Thyroid gland (tissue), 4 donors: ENCODE measurements around the gene RELB. TPM values are rescaled to one million over a fixed set of nuclear protein-coding genes. Genes with fewer than 3 reads are reported as not detected.
"Not testable (repeated sequence)": the region's sequence is repeated elsewhere in the genome, so short reads cannot be mapped to it uniquely, and the experiment has no call there.

ENCODE experiments used
- DNase-seq, 2 donors: peaks; one replicate each; pipeline ENCODE4 v3.0.0-alpha.2; 2019
- H3K27ac ChIP-seq, 3 donors: fragments of 200-600 bp; sonication (generic); 1 replicate in 2 of 3; 2 replicates in 1 of 3; pipeline ENCODE4 v1.5.1; 2016 to 2019; ENCODE audit warnings: mild to moderate bottlenecking in 1 of 3, moderate library complexity in 1 of 3
- H3K27me3 ChIP-seq: fragments of 200-600 bp; sonication (generic); one replicate; pipeline ENCODE4 v1.5.1; 2019
- H3K36me3 ChIP-seq, 2 donors: fragments of 200-600 bp; sonication (generic); one replicate each; pipeline ENCODE4 v1.5.1; 2016 to 2019
- H3K4me1 ChIP-seq, 2 donors: fragments of 200-600 bp; sonication (generic); one replicate each; pipeline ENCODE4 v1.5.1; 2017 to 2019
- H3K4me3 ChIP-seq, 3 donors: fragments of 200-600 bp; sonication (generic); replicated peaks in 1 of 3; 1 replicate in 2 of 3; 2 replicates in 1 of 3; pipeline ENCODE4 v1.5.1; 2016; ENCODE audit warnings: mild to moderate bottlenecking in 1 of 3
- H3K9me3 ChIP-seq: fragments of 200-600 bp; sonication (generic); one replicate; pipeline ENCODE4 v1.5.1; 2017
- POLR2A ChIP-seq, 2 donors: fragments of 450-650 bp; IDR thresholded peaks; one replicate each; pipeline ENCODE4 v1.6.1; 2017; ENCODE audit warnings: antibody characterized with exemption in 2 of 2, mild to moderate bottlenecking in 2 of 2, moderate library complexity in 1 of 2
- WGBS, 2 donors: methylation state at CpG; one replicate each; pipeline ENCODE4 v1.1.5; 2017; 5-methylcytosine and 5-hydroxymethylcytosine counted together
- intact Hi-C: fragments of 100-400 bp; cut with DNase I; formaldehyde crosslinking; loops from one replicate; pipeline ENCODE4 v1.15.1; 2023
- total RNA-seq, 4 donors: library from RNA; depleted of rRNA; stranded (reverse); fragments of >200 nt; gene quantifications; one replicate each; pipeline ENCODE4 v1.2.3, GENCODE V29; 2016
- TF ChIP-seq, protein P1 (sequence below), 6 experiments: fragments of 200-600 bp in 3 of 6; fragments of 450-650 bp in 3 of 6; sonication (generic) in 3 of 6; IDR thresholded peaks; one replicate each; pipeline ENCODE4 v1.5.1; 2016 to 2019; ENCODE audit warnings: antibody characterized with exemption in 6 of 6, mild to moderate bottlenecking in 2 of 6, inconsistent platforms in 1 of 6, moderate library complexity in 1 of 6

Gene RELB
- total RNA-seq, 4 donors from 2014 or later: 6.7 to 11.3 (median 9.1) TPM

GRCh38 chr19:44990966-44991365 is 10.3 kb upstream of the RELB start:
- H3K4me1 ChIP-seq: no peaks in the 10 kb centered on the region
- intact Hi-C loops: no loop called here
- WGBS, 2 donors: 98 to 100% methylated on average over 2 to 12 of the region's 12 CpGs
- no peak for DNase-seq
- H3K36me3 ChIP-seq: peaks cover 32 to 33% of the 10 kb centered on the region in 2 donors
- no peaks in the 10 kb centered on the region for H3K27me3 ChIP-seq
- TF ChIP-seq, protein P1, sequence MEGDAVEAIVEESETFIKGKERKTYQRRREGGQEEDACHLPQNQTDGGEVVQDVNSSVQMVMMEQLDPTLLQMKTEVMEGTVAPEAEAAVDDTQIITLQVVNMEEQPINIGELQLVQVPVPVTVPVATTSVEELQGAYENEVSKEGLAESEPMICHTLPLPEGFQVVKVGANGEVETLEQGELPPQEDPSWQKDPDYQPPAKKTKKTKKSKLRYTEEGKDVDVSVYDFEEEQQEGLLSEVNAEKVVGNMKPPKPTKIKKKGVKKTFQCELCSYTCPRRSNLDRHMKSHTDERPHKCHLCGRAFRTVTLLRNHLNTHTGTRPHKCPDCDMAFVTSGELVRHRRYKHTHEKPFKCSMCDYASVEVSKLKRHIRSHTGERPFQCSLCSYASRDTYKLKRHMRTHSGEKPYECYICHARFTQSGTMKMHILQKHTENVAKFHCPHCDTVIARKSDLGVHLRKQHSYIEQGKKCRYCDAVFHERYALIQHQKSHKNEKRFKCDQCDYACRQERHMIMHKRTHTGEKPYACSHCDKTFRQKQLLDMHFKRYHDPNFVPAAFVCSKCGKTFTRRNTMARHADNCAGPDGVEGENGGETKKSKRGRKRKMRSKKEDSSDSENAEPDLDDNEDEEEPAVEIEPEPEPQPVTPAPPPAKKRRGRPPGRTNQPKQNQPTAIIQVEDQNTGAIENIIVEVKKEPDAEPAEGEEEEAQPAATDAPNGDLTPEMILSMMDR (IDR thresholded peaks at IDR 0.05): no peak
- no peak for TF ChIP-seq POLR2A (IDR thresholded peaks at IDR 0.05)
- H3K4me3 ChIP-seq: no peak overlapping the region
- H3K27ac ChIP-seq: no peak overlapping the region
- no peaks in the 10 kb centered on the region for H3K9me3 ChIP-seq

- DNase-seq: no peak
- no peak for TF ChIP-seq POLR2A (IDR thresholded peaks at IDR 0.05)
- TF ChIP-seq, protein P1 (IDR thresholded peaks at IDR 0.05): no peak
- WGBS, 2 donors: 92 to 93% methylated on average over 23 to 43 of the region's 44 CpGs
- H3K4me1 ChIP-seq: no peaks in the 10 kb centered on the region
- H3K4me3 ChIP-seq: no peak overlapping the region
- no peaks in the 10 kb centered on the region for H3K9me3 ChIP-seq
- intact Hi-C loops: no loop called here
- no peaks in the 10 kb centered on the region for H3K27me3 ChIP-seq
- peaks cover 20 to 25% of the 10 kb centered on the region in 2 donors for H3K36me3 ChIP-seq
- H3K27ac ChIP-seq: no peak overlapping the region
These were observed 8.7 kb upstream of the RELB start for GRCh38 chr19:44992336-44993163.

DNA sequence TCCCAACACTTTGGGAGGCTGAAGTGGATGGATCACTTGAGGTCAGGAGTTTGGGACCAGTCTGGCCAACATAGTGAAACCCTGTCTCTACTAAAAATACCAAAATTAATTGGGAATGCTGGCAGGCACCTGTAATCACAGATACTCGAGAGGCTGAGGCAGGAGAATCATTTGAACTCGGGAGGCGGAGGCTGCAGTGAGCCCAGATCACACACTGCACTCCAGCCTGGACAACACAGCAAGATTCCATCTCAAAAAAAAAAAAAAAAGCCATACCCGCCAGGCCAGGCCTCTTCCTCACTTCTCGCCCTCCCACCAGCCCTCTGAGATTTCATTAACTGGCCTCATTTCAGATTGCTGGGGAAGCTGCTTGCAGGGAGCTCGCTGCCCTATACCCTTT is 7.7 kb upstream of the RELB start:
- WGBS, 2 donors: 90 to 98% methylated on average over 6 of the region's 6 CpGs
- Histone ChIP-seq H3K36me3 (peaks cover 17 to 20% of the 10 kb centered on the region in 2 donors), H3K4me3 (no peak overlapping the region), H3K4me1 (no peaks in the 10 kb centered on the region), H3K27ac (no peak overlapping the region), H3K9me3 (no peaks in the 10 kb centered on the region), H3K27me3 (no peaks in the 10 kb centered on the region)
- no peak for TF ChIP-seq POLR2A (IDR thresholded peaks at IDR 0.05)
- TF ChIP-seq, protein P1 (IDR thresholded peaks at IDR 0.05): no peak
- DNase-seq: no peak
- intact Hi-C loops: no loop called here

- 97% methylated on average over 10 of the region's 12 CpGs; no CpG with 5 or more reads in 1 of the 2 donors for WGBS, 2 donors
- H3K27ac ChIP-seq: no peak overlapping the region
- no peak for TF ChIP-seq POLR2A (IDR thresholded peaks at IDR 0.05)
- TF ChIP-seq, protein P1 (IDR thresholded peaks at IDR 0.05): no peak
- no peaks in the 10 kb centered on the region for H3K9me3 ChIP-seq
- intact Hi-C loops: no loop called here
- no peaks in the 10 kb centered on the region for H3K27me3 ChIP-seq
- H3K36me3 ChIP-seq: peaks cover 17 to 20% of the 10 kb centered on the region in 2 donors
- no peak overlapping the region for H3K4me3 ChIP-seq
- DNase-seq: no peak
- no peaks in the 10 kb centered on the region for H3K4me1 ChIP-seq
These were observed 7.2 kb upstream of the RELB start for GRCh38 chr19:44993926-44994537.

DNA sequence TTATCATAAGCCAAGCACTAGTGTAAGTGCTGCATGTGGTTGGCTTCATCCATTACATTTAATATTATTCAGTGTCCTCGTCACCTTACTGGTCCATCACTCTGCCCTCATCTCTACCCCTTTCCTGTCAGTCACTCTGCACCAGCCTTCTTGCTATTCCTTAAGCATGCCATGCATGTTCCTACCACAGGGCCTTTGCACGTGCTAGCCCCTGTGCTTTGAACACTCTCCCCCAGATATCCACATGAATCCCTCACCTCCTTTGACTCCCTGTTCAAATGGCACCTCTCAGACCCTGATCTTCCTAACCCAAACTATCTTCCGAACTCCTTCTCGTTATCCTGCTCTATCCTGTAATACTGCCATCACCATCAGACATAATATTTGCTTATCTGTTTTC is 3.2 kb upstream of the RELB start:
- H3K27me3 ChIP-seq: no peaks in the 10 kb centered on the region
- H3K36me3 ChIP-seq: no peaks in the 10 kb centered on the region
- no peaks in the 10 kb centered on the region for H3K9me3 ChIP-seq
- H3K27ac ChIP-seq: no peak overlapping the region
- intact Hi-C loops: no loop called here
- no peak for DNase-seq
- TF ChIP-seq, protein P1 (IDR thresholded peaks at IDR 0.05): no peak
- no peak for TF ChIP-seq POLR2A (IDR thresholded peaks at IDR 0.05)
- H3K4me3 ChIP-seq: no peak overlapping the region
- WGBS, 2 donors: 92 to 94% methylated on average over 4 of the region's 4 CpGs
- H3K4me1 ChIP-seq: peaks cover 4 to 8% of the 10 kb centered on the region in 2 donors

- H3K36me3 ChIP-seq, H3K4me3 ChIP-seq, H3K27me3 ChIP-seq, H3K4me1 ChIP-seq, intact Hi-C loops, H3K27ac ChIP-seq, H3K9me3 ChIP-seq, DNase-seq: not testable (repeated sequence)
- 69 to 74% methylated on average over 12 of the region's 12 CpGs for WGBS, 2 donors
These were observed 1.9 kb upstream of the RELB start for GRCh38 chr19:44999131-44999925.

DNA sequence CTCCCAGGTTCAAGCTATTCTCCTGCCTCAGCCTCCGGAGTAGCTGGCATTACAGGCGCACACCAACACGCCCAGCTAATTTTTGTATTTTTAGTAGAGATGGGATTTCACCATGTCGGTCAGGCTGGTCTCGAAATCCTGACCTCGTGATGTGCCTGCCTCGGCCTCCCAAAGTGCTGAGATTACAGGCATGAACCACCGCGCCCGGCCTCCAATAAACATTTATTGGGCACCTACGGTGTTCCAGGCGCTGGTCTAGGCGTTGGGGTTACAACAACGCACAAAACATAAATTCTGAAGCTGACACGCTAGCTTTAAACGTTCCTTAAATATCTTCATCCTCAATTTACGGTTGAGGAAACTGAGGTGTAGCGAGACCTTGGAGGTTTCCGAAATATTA is 599 bp upstream of the RELB start:
- peak overlapping the region in 1 of 3 donors; percentile 74 for H3K4me3 ChIP-seq
- H3K27ac ChIP-seq: peak overlapping the region in 2 of 3 donors; percentile 6 to 61
- H3K36me3 ChIP-seq, intact Hi-C loops, H3K4me1 ChIP-seq, DNase-seq, H3K9me3 ChIP-seq, H3K27me3 ChIP-seq: not testable (repeated sequence)
- WGBS, 2 donors: 73 to 78% methylated on average over 19 of the region's 19 CpGs
